Kidney epithelial cell (primary cell): ENCODE measurements around the gene EML1. TPM values are rescaled to one million over a fixed set of nuclear protein-coding genes. Genes with fewer than 3 reads are reported as not detected.

Source experiments
- DNase-seq: peaks from one replicate; pipeline ENCODE4 v3.0.0-alpha.2; 2010; ENCODE audit warnings: low read depth
- H3K27me3 ChIP-seq: 2 replicates; pipeline ENCODE4 v1.6.0; 2011; ENCODE audit warnings: low read length; ENCODE audit not compliant: control insufficient read depth, insufficient read depth
- H3K36me3 ChIP-seq: 2 replicates; pipeline ENCODE4 v1.5.1; 2011; ENCODE audit warnings: low read length; ENCODE audit not compliant: control insufficient read depth, insufficient read depth
- H3K4me3 ChIP-seq: 2 replicates; pipeline ENCODE4 v1.5.1; 2011; ENCODE audit warnings: low read depth, mild to moderate bottlenecking, control low read depth, low read length
- total RNA-seq: library from RNA; depleted of rRNA; stranded (reverse); fragments of >200 nt; gene quantifications from 2 replicates; pipeline ENCODE4 v1.2.3, GENCODE V29; 2015
- TF ChIP-seq, protein P1 (sequence below): IDR thresholded peaks from 2 replicates; pipeline ENCODE4 v1.5.1; 2011; ENCODE audit warnings: mild to moderate bottlenecking, moderate library complexity, low read length, control low read depth, inconsistent platforms; ENCODE audit not compliant: insufficient read depth, poor library complexity, severe bottlenecking

Gene EML1
- total RNA-seq, 1 donor from 2014 or later, result 11.6 TPM

GRCh38 chr14:99880651-99881420 is 87.6 kb downstream of the EML1 start:
- TF ChIP-seq, protein P1, sequence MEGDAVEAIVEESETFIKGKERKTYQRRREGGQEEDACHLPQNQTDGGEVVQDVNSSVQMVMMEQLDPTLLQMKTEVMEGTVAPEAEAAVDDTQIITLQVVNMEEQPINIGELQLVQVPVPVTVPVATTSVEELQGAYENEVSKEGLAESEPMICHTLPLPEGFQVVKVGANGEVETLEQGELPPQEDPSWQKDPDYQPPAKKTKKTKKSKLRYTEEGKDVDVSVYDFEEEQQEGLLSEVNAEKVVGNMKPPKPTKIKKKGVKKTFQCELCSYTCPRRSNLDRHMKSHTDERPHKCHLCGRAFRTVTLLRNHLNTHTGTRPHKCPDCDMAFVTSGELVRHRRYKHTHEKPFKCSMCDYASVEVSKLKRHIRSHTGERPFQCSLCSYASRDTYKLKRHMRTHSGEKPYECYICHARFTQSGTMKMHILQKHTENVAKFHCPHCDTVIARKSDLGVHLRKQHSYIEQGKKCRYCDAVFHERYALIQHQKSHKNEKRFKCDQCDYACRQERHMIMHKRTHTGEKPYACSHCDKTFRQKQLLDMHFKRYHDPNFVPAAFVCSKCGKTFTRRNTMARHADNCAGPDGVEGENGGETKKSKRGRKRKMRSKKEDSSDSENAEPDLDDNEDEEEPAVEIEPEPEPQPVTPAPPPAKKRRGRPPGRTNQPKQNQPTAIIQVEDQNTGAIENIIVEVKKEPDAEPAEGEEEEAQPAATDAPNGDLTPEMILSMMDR, result no peak
- DNase-seq, result no peak
- Histone ChIP-seq H3K4me3 (no peak overlapping the region), H3K27me3 (peaks cover 4% of the 10 kb centered on the region), H3K36me3 (no peaks in the 10 kb centered on the region)

- H3K27me3 ChIP-seq, result no peaks in the 10 kb centered on the region
- DNase-seq, result no peak
- no peak overlapping the region for H3K4me3 ChIP-seq
- no peaks in the 10 kb centered on the region for H3K36me3 ChIP-seq
- TF ChIP-seq, protein P1, result no peak
Observed at GRCh38 chr14:99883866-99884650, 90.8 kb downstream of the EML1 start.

DNA sequence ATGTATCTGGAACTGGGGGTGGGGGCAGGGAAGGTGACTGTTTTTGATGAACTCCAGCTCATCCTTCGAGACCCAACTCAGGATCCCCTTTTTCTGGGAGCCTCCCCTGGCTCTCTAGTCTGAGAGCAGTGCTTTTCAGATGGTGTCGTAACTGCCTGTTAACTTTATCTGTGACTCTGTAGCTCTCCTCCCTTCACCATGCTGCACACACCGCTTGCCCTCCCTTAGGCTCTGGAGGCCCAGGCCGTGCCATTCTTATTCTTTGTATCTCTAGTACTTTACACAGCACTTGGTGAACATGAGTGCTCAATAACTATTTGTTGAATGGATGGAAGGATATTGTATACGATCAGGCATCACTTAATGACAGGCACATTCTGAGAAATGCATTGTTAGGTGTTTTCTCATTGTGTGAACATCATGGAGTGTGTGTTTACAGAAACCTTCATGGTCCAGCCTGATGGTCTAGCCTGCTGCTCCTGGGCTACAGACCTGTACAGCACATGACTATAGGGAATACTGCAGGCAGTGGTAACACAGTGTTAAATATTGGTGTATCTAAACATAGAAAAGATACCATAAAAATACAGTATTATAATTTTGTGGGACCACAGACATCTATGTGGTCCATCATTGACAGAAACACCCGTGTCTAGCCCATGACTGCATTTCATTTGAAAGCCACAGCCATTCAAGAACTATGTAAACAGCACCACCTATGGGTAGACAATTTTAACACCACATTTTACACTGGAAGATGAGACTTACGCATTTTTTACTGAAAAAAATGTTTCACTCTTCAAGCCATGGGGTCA is 91.8 kb downstream of the EML1 start:
- no peak for DNase-seq
- no peaks in the 10 kb centered on the region for H3K27me3 ChIP-seq
- H3K4me3 ChIP-seq, result no peak overlapping the region
- TF ChIP-seq, protein P1, result peak; percentile 54
- no peaks in the 10 kb centered on the region for H3K36me3 ChIP-seq

GRCh38 chr14:99885649-99885958 is 92.4 kb downstream of the EML1 start:
- Histone ChIP-seq H3K4me3 (no peak overlapping the region), H3K27me3 (no peaks in the 10 kb centered on the region), H3K36me3 (no peaks in the 10 kb centered on the region)
- no peak for DNase-seq
- TF ChIP-seq, protein P1, result no peak

DNA sequence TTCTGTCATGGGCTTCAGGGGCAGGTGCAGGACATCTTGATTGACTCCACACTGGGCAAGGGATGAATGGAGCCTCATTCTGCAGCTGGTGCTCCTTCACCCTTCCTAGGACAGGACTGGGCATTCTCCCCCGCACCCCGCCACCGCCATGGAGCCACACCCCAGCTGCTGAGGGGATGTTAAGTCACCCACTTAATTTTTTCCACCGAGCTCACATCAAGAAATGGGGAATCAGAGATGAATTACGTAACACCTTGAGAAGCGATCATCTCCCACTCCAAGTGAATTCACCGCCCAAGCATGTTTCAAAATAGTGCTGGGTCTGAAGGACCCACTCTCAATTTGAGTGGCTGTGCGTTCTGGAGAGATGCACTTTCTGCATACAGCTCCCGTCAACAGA is 94.2 kb downstream of the EML1 start:
- no peak for DNase-seq
- Histone ChIP-seq H3K4me3 (no peak overlapping the region), H3K27me3 (no peaks in the 10 kb centered on the region), H3K36me3 (no peaks in the 10 kb centered on the region)
- TF ChIP-seq, protein P1, result no peak
